HepG2 (cell line): Measurements from ENCODE around the gene DNAJB8. TPM values are rescaled to one million over a fixed set of nuclear protein-coding genes. Genes with fewer than 3 reads are reported as not detected.

Source experiments
- ATAC-seq: fragments of 200-7000 bp; cut with Tn5 transposase; 3 replicates; pipeline ENCODE4 v1.9.1; 2020; ENCODE audit warnings: mild to moderate bottlenecking, moderate library complexity
- BruUV-seq: library from RNA; stranded (reverse); fragments of 400-500 nt; replicated peaks from 2 replicates; lab custom pipeline; 2021; lab: Mats Ljungman, UMichigan
- CTCF ChIA-PET: fragments of 300-600 bp; formaldehyde crosslinking; extraction: SDS; loops from one replicate; lab custom pipeline; 2021; ENCODE audit warnings: low total read pairs, inconsistent platforms, low intra/inter-chr PET ratio; lab: Yijun Ruan, JAX
- POLR2A ChIA-PET: fragments of 350-600 bp; sonication (Branson Sonifier 250); formaldehyde crosslinking; loops from one replicate; lab custom pipeline; 2020; ENCODE audit warnings: antibody characterized with exemption, inconsistent platforms; lab: Yijun Ruan, JAX
- DNase-seq: peaks from one replicate; pipeline ENCODE4 v3.0.0-alpha.2; 2015; ENCODE audit warnings: low spot score
- FAIRE-seq: peaks from 3 replicates; lab custom pipeline; 2011; peaks lifted over from hg19 to GRCh38; lab: Jason Lieb, UNC
- H2AFZ ChIP-seq: one replicate; pipeline ENCODE4 v1.6.1; 2011; ENCODE audit warnings: low read length, inconsistent platforms
- H3K27ac ChIP-seq: fragments of 300-600 bp; 3 replicates; pipeline ENCODE4 v1.8.0; 2011; ENCODE audit warnings: mixed run types, mild to moderate bottlenecking, mixed read lengths, low read length, inconsistent platforms; ENCODE audit not compliant: insufficient read depth; ENCODE audit errors: extremely low read length
- H3K27me3 ChIP-seq, 2 experiments: fragments of 200-600 bp in 1 of 2; 2 replicates in 1 of 2; 3 replicates in 1 of 2; pipeline versions ENCODE4 v1.6.0 to v1.8.0; 2011; ENCODE audit warnings: low read length in 2 of 2, mild to moderate bottlenecking in 2 of 2, moderate library complexity in 2 of 2, inconsistent platforms in 1 of 2; ENCODE audit not compliant: insufficient read depth in 2 of 2, control insufficient read depth in 1 of 2
- H3K36me3 ChIP-seq, 2 experiments: fragments of 200-600 bp in 1 of 2; replicated peaks in 1 of 2; 2 replicates in 1 of 2; 3 replicates in 1 of 2; pipeline versions ENCODE4 v1.5.1 to v1.8.0; 2011; ENCODE audit warnings: low read length in 2 of 2, inconsistent platforms in 1 of 2; ENCODE audit not compliant: insufficient read depth in 2 of 2, control insufficient read depth in 1 of 2
- H3K4me1 ChIP-seq: 2 replicates; pipeline ENCODE4 v1.5.1; 2012; ENCODE audit warnings: low read length, inconsistent platforms; ENCODE audit not compliant: insufficient read depth
- H3K4me2 ChIP-seq: 2 replicates; pipeline ENCODE4 v1.6.0; 2011; ENCODE audit warnings: low read depth, low read length, inconsistent platforms
- H3K4me3 ChIP-seq, 3 experiments: fragments of 200-600 bp in 1 of 3; sonication (generic), shearing (Covaris generic) in 1 of 3; replicated peaks in 1 of 3; 2 replicates each; pipeline ENCODE4 v1.5.1; 2011 to 2016; ENCODE audit warnings: low read length in 3 of 3, inconsistent platforms in 2 of 3, low read depth in 2 of 3, mild to moderate bottlenecking in 2 of 3, control low read depth in 1 of 3, mixed read lengths in 1 of 3; ENCODE audit not compliant: insufficient read depth in 1 of 3
- H3K79me2 ChIP-seq: one replicate; pipeline ENCODE4 v1.6.1; 2011; ENCODE audit warnings: low read length, inconsistent platforms; ENCODE audit not compliant: insufficient read depth
- H3K9ac ChIP-seq: 2 replicates; pipeline ENCODE4 v1.6.0; 2011; ENCODE audit warnings: mild to moderate bottlenecking, low read depth, low read length, inconsistent platforms; ENCODE audit not compliant: insufficient read depth
- H3K9me3 ChIP-seq: 2 replicates; pipeline ENCODE4 v1.5.1; 2012; ENCODE audit warnings: mild to moderate bottlenecking, low read length
- H4K20me1 ChIP-seq: 2 replicates; pipeline ENCODE4 v1.6.0; 2011; ENCODE audit warnings: inconsistent platforms, mild to moderate bottlenecking, low read length, moderate library complexity; ENCODE audit not compliant: insufficient read depth
- AGO2 ChIP-seq: fragments of 200-400 bp; formaldehyde crosslinking; optimal IDR thresholded peaks from 2 replicates; pipeline ENCODE3; 2017; ENCODE audit warnings: mild to moderate bottlenecking, low read depth, low read length, moderate library complexity
- BHLHE40 ChIP-seq: IDR thresholded peaks from 2 replicates; pipeline ENCODE4 v1.6.1; 2011; ENCODE audit warnings: low read length, improper control_type of control experiment
- NBN ChIP-seq: fragments of 450-650 bp; conservative IDR thresholded peaks from 2 replicates; pipeline ENCODE4 v1.6.1; 2017
- PHF8 ChIP-seq: sonication (generic); formaldehyde crosslinking; IDR thresholded peaks from 2 replicates; pipeline ENCODE4 v1.5.0; 2020; ENCODE audit warnings: missing genetic modification reagents
- SIX4 ChIP-seq: sonication (generic); formaldehyde crosslinking; IDR thresholded peaks from 2 replicates; pipeline ENCODE4 v1.4.0; 2020; ENCODE audit warnings: missing genetic modification reagents
- TP53 ChIP-seq: sonication (generic); formaldehyde crosslinking; conservative IDR thresholded peaks from 2 replicates; pipeline ENCODE4 v1.4.0; 2020; ENCODE audit warnings: missing genetic modification reagents
- ZNF205 ChIP-seq: IDR thresholded peaks from 2 replicates; pipeline ENCODE4 v1.6.1; 2018; ENCODE audit warnings: missing biosample characterization, missing genetic modification reagents
- ZNF569 ChIP-seq: sonication (generic); formaldehyde crosslinking; IDR thresholded peaks from 2 replicates; pipeline ENCODE4 v1.5.0; 2020; ENCODE audit warnings: mild to moderate bottlenecking, missing genetic modification reagents, moderate library complexity, borderline replicate concordance
- ZNF598 ChIP-seq: sonication (generic); formaldehyde crosslinking; IDR thresholded peaks from 2 replicates; pipeline ENCODE4 v1.5.1; 2020; ENCODE audit warnings: mild to moderate bottlenecking, missing genetic modification reagents, borderline replicate concordance
- ZNF660 ChIP-seq: sonication (generic); formaldehyde crosslinking; IDR thresholded peaks from 2 replicates; pipeline ENCODE4 v1.5.1; 2020; ENCODE audit warnings: mild to moderate bottlenecking, low read depth, missing genetic modification reagents, borderline replicate concordance
- WGBS: methylation state at CpG from one replicate; pipeline ENCODE4 v1.1.6; 2017; ENCODE audit warnings: low lambda C conversion rate; 5-methylcytosine and 5-hydroxymethylcytosine counted together
- in situ Hi-C: cut with HindIII; loops from 2 replicates; pipeline ENCODE4 v1.10.0; 2017; ENCODE audit warnings: low pct_unique_long_range_greater_than_20kb; ENCODE audit not compliant: extremely low pct_ligation_motif_present
- intact Hi-C: fragments of 100-400 bp; cut with micrococcal nuclease; formaldehyde crosslinking; loops from one replicate; pipeline ENCODE4 v1.10.0; 2022; ENCODE audit not compliant: unreplicated experiment
- polyA plus RNA-seq, 8 experiments: library from polyadenylated mRNA; depleted of rRNA in 3 of 8; stranded (reverse) in 7 of 8; unstranded in 1 of 8; fragments of >200 nt; fragmentation: Illumina TruSeq in 4 of 8; extraction: Trizol in 4 of 8; gene quantifications; 2 replicates each; pipeline versions ENCODE4 v1.2.1 to v1.2.3, GENCODE V29; 2011 to 2016; ENCODE audit warnings: low read depth in 4 of 8, missing spikeins in 1 of 8, mixed read lengths in 1 of 8; ENCODE audit not compliant: insufficient read depth in 1 of 8
- total RNA-seq, 5 experiments: library from RNA; depleted of rRNA; stranded (reverse); fragments of >200 nt; fragmentation: Illumina TruSeq; extraction: Trizol; gene quantifications; 2 replicates each; pipeline ENCODE4 v1.2.3, GENCODE V29; 2016; ENCODE audit warnings: low read depth in 1 of 5
- TF ChIP-seq, protein P1 (sequence below): sonication (generic); formaldehyde crosslinking; IDR thresholded peaks from 2 replicates; pipeline ENCODE4 v1.5.0; 2020; ENCODE audit warnings: mild to moderate bottlenecking, missing genetic modification reagents

Gene DNAJB8
- total and polyA plus RNA-seq, 2 of the 13 experiments (the other 11 are each of a cell fraction or from before 2014, with no cell fraction given) = not detected

DNA sequence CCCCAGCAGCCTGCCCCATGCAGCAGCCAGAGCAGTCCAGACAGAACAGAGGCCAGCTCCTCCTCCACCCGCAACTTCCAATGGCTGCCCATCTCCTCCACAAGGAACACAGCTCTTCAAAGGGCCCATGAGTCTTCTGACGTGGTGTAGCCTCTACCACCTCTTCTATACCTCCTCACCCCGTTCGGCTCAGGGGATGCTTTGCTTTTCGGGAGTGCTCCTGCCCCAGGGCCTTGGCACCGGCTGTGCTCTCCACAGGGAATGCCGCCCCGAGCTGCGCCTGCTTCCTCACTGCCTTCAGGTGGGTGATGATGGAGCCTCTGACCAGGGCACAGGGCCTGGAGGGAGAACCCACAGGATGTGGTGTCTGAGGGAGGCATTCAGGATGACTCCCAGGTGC, 14.6 kb downstream of the DNAJB8 start:
- no peak for DNase-seq
- WGBS = 41% methylated on average over 9 of the region's 9 CpGs
- POLR2A ChIA-PET = no interaction called here
- BruUV-seq = no TSS peak
- H2AFZ ChIP-seq = no peak overlapping the region
- H3K4me2 ChIP-seq = no peak overlapping the region
- H3K27me3 ChIP-seq = peaks cover 19 to 98% of the 10 kb centered on the region in 2 experiments
- in situ Hi-C loops (no loop called here), intact Hi-C loops (no loop called here)
- no peaks in the 10 kb centered on the region for H4K20me1 ChIP-seq
- H3K9ac ChIP-seq = no peak overlapping the region
- no peaks in the 10 kb centered on the region for H3K36me3 ChIP-seq
- no peaks in the 10 kb centered on the region for H3K79me2 ChIP-seq
- no peak for FAIRE-seq
- no peak for ATAC-seq
- CTCF ChIA-PET = no interaction called here
- no peak overlapping the region for H3K27ac ChIP-seq
- no peak overlapping the region for H3K4me3 ChIP-seq
- TF ChIP-seq BHLHE40 (no peak), NBN (no peak), TP53 (CRISPR knock-in tag) (no peak), ZNF660 (no peak), ZNF569 (no peak), PHF8 (CRISPR knock-in tag) (no peak), ZNF205 (CRISPR knock-in tag) (no peak), ZNF598 (CRISPR knock-in tag) (no peak), SIX4 (CRISPR knock-in tag) (no peak), AGO2 (no peak)
- TF ChIP-seq, protein P1, sequence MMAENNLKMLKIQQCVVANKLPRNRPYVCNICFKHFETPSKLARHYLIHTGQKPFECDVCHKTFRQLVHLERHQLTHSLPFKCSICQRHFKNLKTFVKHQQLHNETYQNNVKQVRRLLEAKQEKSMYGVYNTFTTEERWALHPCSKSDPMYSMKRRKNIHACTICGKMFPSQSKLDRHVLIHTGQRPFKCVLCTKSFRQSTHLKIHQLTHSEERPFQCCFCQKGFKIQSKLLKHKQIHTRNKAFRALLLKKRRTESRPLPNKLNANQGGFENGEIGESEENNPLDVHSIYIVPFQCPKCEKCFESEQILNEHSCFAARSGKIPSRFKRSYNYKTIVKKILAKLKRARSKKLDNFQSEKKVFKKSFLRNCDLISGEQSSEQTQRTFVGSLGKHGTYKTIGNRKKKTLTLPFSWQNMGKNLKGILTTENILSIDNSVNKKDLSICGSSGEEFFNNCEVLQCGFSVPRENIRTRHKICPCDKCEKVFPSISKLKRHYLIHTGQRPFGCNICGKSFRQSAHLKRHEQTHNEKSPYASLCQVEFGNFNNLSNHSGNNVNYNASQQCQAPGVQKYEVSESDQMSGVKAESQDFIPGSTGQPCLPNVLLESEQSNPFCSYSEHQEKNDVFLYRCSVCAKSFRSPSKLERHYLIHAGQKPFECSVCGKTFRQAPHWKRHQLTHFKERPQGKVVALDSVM (CRISPR knock-in tag) = no peak
- H3K4me1 ChIP-seq = no peaks in the 10 kb centered on the region
- H3K9me3 ChIP-seq = no peaks in the 10 kb centered on the region
